ENCODE results near the gene CLEC4D. TPM values are rescaled to one million over a fixed set of nuclear protein-coding genes. Genes with fewer than 3 reads are reported as not detected.

CLEC4D gene
- total RNA-seq, 2 donors from 2014 or later, result 0.63 TPM; not detected in 1

DNA sequence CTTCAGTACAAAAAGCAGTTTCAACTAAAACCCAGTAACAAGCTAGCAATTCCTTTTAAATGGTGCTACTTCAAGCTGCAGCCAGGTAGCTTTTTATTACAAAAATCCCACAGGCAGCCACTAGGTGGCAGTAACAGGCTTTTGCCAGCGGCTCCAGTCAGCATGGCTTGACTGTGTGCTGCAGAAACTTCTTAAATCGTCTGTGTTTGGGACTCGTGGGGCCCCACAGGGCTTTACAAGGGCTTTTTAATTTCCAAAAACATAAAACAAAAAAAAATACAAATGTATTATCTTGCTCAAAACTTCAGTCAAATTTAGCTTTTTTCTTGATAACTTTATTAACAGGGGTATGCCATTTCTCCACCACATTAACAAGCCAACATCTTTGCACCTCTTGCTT lies 31.0 kb downstream of the CLEC4D start:
- TF ChIP-seq, protein P1, sequence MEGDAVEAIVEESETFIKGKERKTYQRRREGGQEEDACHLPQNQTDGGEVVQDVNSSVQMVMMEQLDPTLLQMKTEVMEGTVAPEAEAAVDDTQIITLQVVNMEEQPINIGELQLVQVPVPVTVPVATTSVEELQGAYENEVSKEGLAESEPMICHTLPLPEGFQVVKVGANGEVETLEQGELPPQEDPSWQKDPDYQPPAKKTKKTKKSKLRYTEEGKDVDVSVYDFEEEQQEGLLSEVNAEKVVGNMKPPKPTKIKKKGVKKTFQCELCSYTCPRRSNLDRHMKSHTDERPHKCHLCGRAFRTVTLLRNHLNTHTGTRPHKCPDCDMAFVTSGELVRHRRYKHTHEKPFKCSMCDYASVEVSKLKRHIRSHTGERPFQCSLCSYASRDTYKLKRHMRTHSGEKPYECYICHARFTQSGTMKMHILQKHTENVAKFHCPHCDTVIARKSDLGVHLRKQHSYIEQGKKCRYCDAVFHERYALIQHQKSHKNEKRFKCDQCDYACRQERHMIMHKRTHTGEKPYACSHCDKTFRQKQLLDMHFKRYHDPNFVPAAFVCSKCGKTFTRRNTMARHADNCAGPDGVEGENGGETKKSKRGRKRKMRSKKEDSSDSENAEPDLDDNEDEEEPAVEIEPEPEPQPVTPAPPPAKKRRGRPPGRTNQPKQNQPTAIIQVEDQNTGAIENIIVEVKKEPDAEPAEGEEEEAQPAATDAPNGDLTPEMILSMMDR (IDR thresholded peaks at IDR 0.05), result peak; percentile 86 to 96
- Histone ChIP-seq H3K27me3 (no peaks in the 10 kb centered on the region), H3K36me3 (no peaks in the 10 kb centered on the region), H3K27ac (no peak overlapping the region), H3K4me3 (no peak overlapping the region), H3K9me3 (no peaks in the 10 kb centered on the region), H3K4me1 (no peaks in the 10 kb centered on the region)
- DNase-seq (ENCODE audit: low spot score), result peak; percentile 64

DNA sequence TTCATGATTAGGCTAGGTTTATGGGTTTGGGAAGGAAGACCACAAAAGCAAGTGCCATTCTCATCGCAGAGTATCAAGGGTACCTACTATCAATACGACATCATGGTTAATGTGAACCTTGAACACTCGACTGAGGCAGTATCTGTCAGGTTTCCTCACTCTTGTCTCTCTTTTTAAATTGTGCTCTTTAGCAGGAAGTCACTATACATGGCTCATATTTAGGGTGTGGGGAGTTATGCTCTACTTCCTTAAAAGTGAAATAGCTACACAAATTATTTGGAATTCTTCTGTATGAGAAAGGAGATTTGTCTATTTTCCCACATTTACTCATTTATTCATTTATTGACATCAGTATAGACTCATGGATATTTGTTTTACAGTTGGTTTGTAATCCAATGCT lies 33.3 kb downstream of the CLEC4D start:
- Histone ChIP-seq H3K4me1 (no peaks in the 10 kb centered on the region), H3K27ac (no peak overlapping the region), H3K9me3 (no peaks in the 10 kb centered on the region), H3K36me3 (no peaks in the 10 kb centered on the region), H3K27me3 (no peaks in the 10 kb centered on the region), H3K4me3 (no peak overlapping the region)
- DNase-seq (ENCODE audit: low spot score), result no peak
- TF ChIP-seq, protein P1 (IDR thresholded peaks at IDR 0.05), result no peak

DNA sequence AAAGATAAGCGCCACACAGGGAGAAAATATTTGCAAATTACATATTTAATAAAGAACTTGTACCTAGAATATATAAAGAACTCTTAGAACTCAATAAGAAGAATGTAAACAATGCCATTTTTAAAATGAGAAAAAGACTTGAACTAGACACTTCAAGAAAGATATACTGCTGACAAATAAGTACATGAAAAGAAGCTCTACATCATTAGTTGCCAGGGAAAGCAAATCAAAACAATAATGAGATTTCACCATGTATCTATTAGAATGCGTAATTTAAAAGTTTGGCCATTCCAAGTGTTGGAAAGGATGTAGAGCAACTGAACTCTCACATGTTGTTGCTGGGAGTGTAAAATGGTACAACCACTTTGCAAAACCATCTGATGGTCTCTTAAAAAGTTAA lies 34.3 kb downstream of the CLEC4D start:
- no peaks in the 10 kb centered on the region for H3K4me1 ChIP-seq
- H3K27me3 ChIP-seq, result no peaks in the 10 kb centered on the region
- no peak overlapping the region for H3K27ac ChIP-seq
- TF ChIP-seq, protein P1 (IDR thresholded peaks at IDR 0.05), result no peak
- no peak for DNase-seq (ENCODE audit: low spot score)
- H3K9me3 ChIP-seq, result no peaks in the 10 kb centered on the region
- no peaks in the 10 kb centered on the region for H3K36me3 ChIP-seq
- no peak overlapping the region for H3K4me3 ChIP-seq

DNA sequence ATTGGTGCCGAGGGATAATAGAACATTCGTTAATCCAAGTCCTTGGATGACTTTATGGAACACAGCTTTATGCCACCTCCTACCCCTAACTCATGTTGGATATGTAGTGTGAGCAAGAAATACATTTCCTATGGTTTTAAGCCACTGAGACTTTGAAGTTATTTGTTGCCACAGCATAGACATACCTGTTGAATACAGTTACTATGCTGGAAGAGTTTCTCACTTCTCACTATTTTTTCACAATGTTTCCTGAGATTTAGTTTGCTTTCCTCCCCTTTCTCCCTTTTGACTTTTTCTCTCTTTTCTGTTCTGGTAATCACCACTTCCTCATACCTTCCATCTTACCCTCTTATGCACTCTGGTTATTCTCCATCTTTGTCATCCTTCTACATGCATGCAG lies 34.9 kb downstream of the CLEC4D start:
- no peak overlapping the region for H3K27ac ChIP-seq
- H3K36me3 ChIP-seq, result no peaks in the 10 kb centered on the region
- no peak overlapping the region for H3K4me3 ChIP-seq
- no peaks in the 10 kb centered on the region for H3K27me3 ChIP-seq
- DNase-seq (ENCODE audit: low spot score), result no peak
- no peaks in the 10 kb centered on the region for H3K9me3 ChIP-seq
- TF ChIP-seq, protein P1 (IDR thresholded peaks at IDR 0.05), result no peak
- no peaks in the 10 kb centered on the region for H3K4me1 ChIP-seq

- DNase-seq (ENCODE audit: low spot score), result no peak
- Histone ChIP-seq H3K27me3 (no peaks in the 10 kb centered on the region), H3K4me3 (no peak overlapping the region), H3K27ac (no peak overlapping the region), H3K36me3 (no peaks in the 10 kb centered on the region), H3K4me1 (no peaks in the 10 kb centered on the region), H3K9me3 (no peaks in the 10 kb centered on the region)
- TF ChIP-seq, protein P1 (IDR thresholded peaks at IDR 0.05), result no peak
Measured at GRCh38 chr12:8549381-8549780, 36.1 kb downstream of the CLEC4D start.

GRCh38 chr12:8553088-8553627 lies 39.9 kb downstream of the CLEC4D start:
- no peak overlapping the region for H3K4me3 ChIP-seq
- H3K36me3 ChIP-seq, result no peaks in the 10 kb centered on the region
- H3K4me1 ChIP-seq, result no peaks in the 10 kb centered on the region
- H3K27me3 ChIP-seq, result no peaks in the 10 kb centered on the region
- H3K27ac ChIP-seq, result no peak overlapping the region
- H3K9me3 ChIP-seq, result no peaks in the 10 kb centered on the region
- TF ChIP-seq, protein P1 (IDR thresholded peaks at IDR 0.05), result no peak
- no peak for DNase-seq (ENCODE audit: low spot score)

All from right atrium auricular region (tissue), 2 donors.